GM23338 (cell line): ENCODE data around the gene CTSF.

Experiments
- CREB1 ChIP-seq: fragments of 250-450 bp; sonication (Bioruptor Pico); IDR thresholded peaks from 2 replicates; pipeline ENCODE4 v1.5.0; 2020; ENCODE audit warnings: low read depth, mild to moderate bottlenecking, moderate library complexity
- ETS1 ChIP-seq: IDR thresholded peaks from 2 replicates; pipeline ENCODE4 v1.6.1; 2016; ENCODE audit warnings: antibody characterized with exemption
- EZH2 ChIP-seq: fragments of 200-600 bp; sonication (generic); IDR thresholded peaks from one replicate; pipeline ENCODE4 v1.8.0; 2017; ENCODE audit warnings: antibody characterized with exemption, mild to moderate bottlenecking, low read depth; ENCODE audit not compliant: unreplicated experiment
- EZH2phosphoT487 ChIP-seq: fragments of 200-600 bp; sonication (generic); IDR thresholded peaks from one replicate; pipeline ENCODE4 v1.8.1; 2018; ENCODE audit warnings: antibody characterized with exemption; ENCODE audit not compliant: unreplicated experiment
- JUNB ChIP-seq: IDR thresholded peaks from one replicate; pipeline ENCODE4 v1.6.1; 2016; ENCODE audit warnings: antibody characterized with exemption; ENCODE audit not compliant: unreplicated experiment
- POLR2AphosphoS5 ChIP-seq: IDR thresholded peaks from 2 replicates; pipeline ENCODE4 v1.6.1; 2016; ENCODE audit warnings: antibody characterized with exemption, low read depth
- REST ChIP-seq: IDR thresholded peaks from one replicate; pipeline ENCODE4 v1.6.1; 2018; ENCODE audit warnings: antibody characterized with exemption; ENCODE audit not compliant: unreplicated experiment
- STAT1 ChIP-seq: IDR thresholded peaks from one replicate; pipeline ENCODE4 v1.6.1; 2016; ENCODE audit warnings: antibody characterized with exemption; ENCODE audit not compliant: unreplicated experiment
- TF ChIP-seq, protein P1 (sequence below), 2 experiments: fragments of 200-600 bp in 1 of 2; sonication (generic) in 1 of 2; conservative IDR thresholded peaks; 2 replicates each; pipeline versions ENCODE4 v1.5.1 to v1.6.1; 2016 to 2017; ENCODE audit warnings: antibody characterized with exemption in 2 of 2, low read depth in 2 of 2, mild to moderate bottlenecking in 2 of 2, moderate library complexity in 1 of 2

GRCh38 chr11:66603072-66603471, 34.7 kb upstream of the CTSF start:
- TF ChIP-seq, protein P1, sequence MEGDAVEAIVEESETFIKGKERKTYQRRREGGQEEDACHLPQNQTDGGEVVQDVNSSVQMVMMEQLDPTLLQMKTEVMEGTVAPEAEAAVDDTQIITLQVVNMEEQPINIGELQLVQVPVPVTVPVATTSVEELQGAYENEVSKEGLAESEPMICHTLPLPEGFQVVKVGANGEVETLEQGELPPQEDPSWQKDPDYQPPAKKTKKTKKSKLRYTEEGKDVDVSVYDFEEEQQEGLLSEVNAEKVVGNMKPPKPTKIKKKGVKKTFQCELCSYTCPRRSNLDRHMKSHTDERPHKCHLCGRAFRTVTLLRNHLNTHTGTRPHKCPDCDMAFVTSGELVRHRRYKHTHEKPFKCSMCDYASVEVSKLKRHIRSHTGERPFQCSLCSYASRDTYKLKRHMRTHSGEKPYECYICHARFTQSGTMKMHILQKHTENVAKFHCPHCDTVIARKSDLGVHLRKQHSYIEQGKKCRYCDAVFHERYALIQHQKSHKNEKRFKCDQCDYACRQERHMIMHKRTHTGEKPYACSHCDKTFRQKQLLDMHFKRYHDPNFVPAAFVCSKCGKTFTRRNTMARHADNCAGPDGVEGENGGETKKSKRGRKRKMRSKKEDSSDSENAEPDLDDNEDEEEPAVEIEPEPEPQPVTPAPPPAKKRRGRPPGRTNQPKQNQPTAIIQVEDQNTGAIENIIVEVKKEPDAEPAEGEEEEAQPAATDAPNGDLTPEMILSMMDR (conservative IDR thresholded peaks at IDR 0.05; ENCODE audit: low read depth in 2 of 2) = no peak
- no peak for TF ChIP-seq EZH2phosphoT487
- no peak for TF ChIP-seq POLR2AphosphoS5
- no peak for TF ChIP-seq JUNB
- no peak for TF ChIP-seq EZH2
- TF ChIP-seq ETS1 = no peak
- TF ChIP-seq CREB1 (CRISPR knock-in tag) = no peak
- no peak for TF ChIP-seq REST
- no peak for TF ChIP-seq STAT1
